SJCRH30 (cell line): ENCODE measurements around the gene CPAMD8. TPM values are rescaled to one million over a fixed set of nuclear protein-coding genes. Genes with fewer than 3 reads are reported as not detected.
"Not testable (repeated sequence)": the region's sequence is repeated elsewhere in the genome, so short reads cannot be mapped to it uniquely, and the experiment has no call there.

Experiments
- DNase-seq, 2 experiments: peaks; one replicate each; pipeline ENCODE4 v3.0.0-alpha.2; 2015 to 2020
- H3K27ac ChIP-seq: fragments of 250-450 bp; sonication (Bioruptor Pico); 2 replicates; pipeline ENCODE4 v1.5.1; 2020; ENCODE audit warnings: mild to moderate bottlenecking, moderate library complexity
- H3K27me3 ChIP-seq: fragments of 250-450 bp; sonication (Bioruptor Pico); 2 replicates; pipeline ENCODE4 v1.5.1; 2020; ENCODE audit warnings: mild to moderate bottlenecking, moderate library complexity
- H3K36me3 ChIP-seq: fragments of 250-450 bp; sonication (Bioruptor Pico); 2 replicates; pipeline ENCODE4 v1.5.1; 2020; ENCODE audit warnings: mild to moderate bottlenecking, moderate library complexity
- H3K4me1 ChIP-seq: fragments of 250-450 bp; sonication (Bioruptor Pico); 2 replicates; pipeline ENCODE4 v1.5.1; 2020; ENCODE audit warnings: mild to moderate bottlenecking, moderate library complexity
- H3K4me3 ChIP-seq: fragments of 250-450 bp; sonication (Bioruptor Pico); 2 replicates; pipeline ENCODE4 v1.5.1; 2020; ENCODE audit warnings: mild to moderate bottlenecking, moderate library complexity
- H3K9me3 ChIP-seq: fragments of 250-450 bp; sonication (Bioruptor Pico); replicated peaks from 2 replicates; pipeline ENCODE4 v1.5.1; 2020; ENCODE audit warnings: mild to moderate bottlenecking, moderate library complexity
- total RNA-seq: library from RNA; depleted of rRNA; stranded (reverse); fragments of >200 nt; shearing (Covaris generic); gene quantifications from 2 replicates; pipeline ENCODE4 v1.2.3, GENCODE V29; 2014

CPAMD8 gene
- total RNA-seq, 1 experiment from 2014 or later: 0.34 TPM

DNA sequence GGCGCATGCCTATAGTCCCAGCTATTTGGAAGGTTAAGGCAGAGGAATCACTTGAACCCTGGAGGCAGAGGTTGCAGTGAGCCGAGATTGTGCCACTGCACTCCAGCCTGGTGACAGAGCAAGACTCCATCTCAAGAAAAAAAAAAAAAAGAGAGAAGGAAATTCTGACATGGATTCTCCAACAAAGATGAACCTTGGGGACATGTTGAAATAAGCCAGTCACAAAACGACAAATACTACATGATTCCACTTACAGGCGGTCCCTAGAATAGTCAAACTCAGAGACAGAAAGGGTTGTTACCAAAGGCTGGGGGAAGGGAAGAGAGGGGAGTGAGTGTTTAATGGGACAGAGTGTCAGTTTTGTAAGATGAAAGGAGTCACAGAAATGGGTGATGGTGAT, 71.4 kb downstream of the CPAMD8 start:
- Histone ChIP-seq H3K36me3 (no peaks in the 10 kb centered on the region), H3K4me1 (no peaks in the 10 kb centered on the region), H3K27ac (no peak overlapping the region), H3K4me3 (no peak overlapping the region), H3K27me3 (peaks cover 3% of the 10 kb centered on the region; the same call in 1 of the 2 replicates), H3K9me3 (no peaks in the 10 kb centered on the region)
- no peak for DNase-seq

DNA sequence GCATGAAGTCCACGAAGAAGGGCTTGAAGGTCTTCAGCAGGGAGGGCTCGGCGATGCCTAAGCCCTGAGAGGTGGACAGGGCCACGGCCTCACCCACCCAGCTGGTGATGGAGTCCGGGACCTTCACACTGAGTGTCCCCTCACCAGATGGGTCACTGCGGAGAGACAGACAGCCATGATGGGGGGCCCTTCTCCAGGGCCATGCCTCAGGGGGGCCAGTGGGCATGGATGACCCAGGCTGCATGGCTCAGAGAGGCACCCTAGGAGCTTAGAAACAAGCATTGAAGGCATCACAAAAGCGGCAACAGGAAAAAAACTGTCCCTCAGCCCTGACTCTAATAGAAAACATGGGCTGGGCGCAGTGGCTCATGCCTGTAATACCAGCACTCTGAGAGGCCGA, 74.6 kb downstream of the CPAMD8 start:
- Histone ChIP-seq H3K4me3 (no peak overlapping the region), H3K4me1 (no peaks in the 10 kb centered on the region), H3K36me3 (no peaks in the 10 kb centered on the region), H3K9me3 (no peaks in the 10 kb centered on the region), H3K27ac (no peak overlapping the region), H3K27me3 (peaks cover 3% of the 10 kb centered on the region; the same call in 1 of the 2 replicates)
- DNase-seq: no peak

DNA sequence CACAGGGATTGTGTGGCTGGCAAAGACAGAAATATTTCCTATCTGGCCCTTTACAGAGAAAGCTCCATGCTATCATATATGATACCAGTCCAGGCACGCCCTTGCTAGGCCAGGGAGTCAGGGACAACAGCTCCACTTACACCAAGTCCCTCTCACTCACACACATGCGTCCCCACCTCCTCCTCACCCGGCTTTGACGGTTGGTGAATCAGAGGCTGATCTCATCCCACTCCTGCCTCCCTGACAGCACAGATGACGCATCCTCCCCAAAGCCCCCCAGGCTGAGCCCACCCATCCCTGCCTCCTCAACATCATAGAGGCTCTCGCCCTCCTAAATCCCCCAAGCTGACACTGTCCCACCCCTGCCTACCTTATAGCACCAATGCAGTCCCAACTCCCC, 75.1 kb downstream of the CPAMD8 start:
- Histone ChIP-seq H3K36me3 (no peaks in the 10 kb centered on the region), H3K27ac (no peak overlapping the region), H3K27me3 (peaks cover 3% of the 10 kb centered on the region; the same call in 1 of the 2 replicates), H3K9me3 (no peaks in the 10 kb centered on the region), H3K4me1 (no peaks in the 10 kb centered on the region), H3K4me3 (no peak overlapping the region)
- DNase-seq: no peak

DNA sequence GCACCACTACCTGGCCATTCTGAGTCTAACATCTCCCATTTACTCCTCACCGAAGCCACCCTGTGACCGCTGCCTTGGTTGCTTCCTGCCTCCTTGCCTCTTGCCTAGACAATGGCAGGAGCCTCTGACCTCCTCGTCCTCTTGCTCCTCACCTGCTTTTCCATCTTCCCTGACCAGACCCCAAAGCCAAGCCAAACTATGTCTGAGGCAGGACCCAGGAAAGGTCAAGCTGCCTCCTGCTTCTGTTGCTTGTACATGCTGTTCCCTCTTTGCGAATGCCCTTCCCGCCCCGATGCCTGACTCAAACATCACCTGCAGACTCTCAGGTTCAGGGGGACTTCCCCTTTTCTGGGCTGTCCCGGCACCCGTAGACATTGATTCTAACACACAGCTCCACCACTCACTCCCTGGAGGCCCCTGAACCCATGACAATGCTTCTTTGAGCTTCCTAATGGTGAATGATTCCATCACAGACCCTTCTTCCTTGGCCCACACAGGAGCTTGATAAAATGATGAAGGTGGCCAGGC, 77.0 kb downstream of the CPAMD8 start:
- no peak for DNase-seq
- Histone ChIP-seq H3K27me3 (peaks cover 3% of the 10 kb centered on the region; the same call in 1 of the 2 replicates), H3K4me3 (no peak overlapping the region), H3K27ac (no peak overlapping the region), H3K4me1 (no peaks in the 10 kb centered on the region), H3K36me3 (no peaks in the 10 kb centered on the region), H3K9me3 (no peaks in the 10 kb centered on the region)

DNA sequence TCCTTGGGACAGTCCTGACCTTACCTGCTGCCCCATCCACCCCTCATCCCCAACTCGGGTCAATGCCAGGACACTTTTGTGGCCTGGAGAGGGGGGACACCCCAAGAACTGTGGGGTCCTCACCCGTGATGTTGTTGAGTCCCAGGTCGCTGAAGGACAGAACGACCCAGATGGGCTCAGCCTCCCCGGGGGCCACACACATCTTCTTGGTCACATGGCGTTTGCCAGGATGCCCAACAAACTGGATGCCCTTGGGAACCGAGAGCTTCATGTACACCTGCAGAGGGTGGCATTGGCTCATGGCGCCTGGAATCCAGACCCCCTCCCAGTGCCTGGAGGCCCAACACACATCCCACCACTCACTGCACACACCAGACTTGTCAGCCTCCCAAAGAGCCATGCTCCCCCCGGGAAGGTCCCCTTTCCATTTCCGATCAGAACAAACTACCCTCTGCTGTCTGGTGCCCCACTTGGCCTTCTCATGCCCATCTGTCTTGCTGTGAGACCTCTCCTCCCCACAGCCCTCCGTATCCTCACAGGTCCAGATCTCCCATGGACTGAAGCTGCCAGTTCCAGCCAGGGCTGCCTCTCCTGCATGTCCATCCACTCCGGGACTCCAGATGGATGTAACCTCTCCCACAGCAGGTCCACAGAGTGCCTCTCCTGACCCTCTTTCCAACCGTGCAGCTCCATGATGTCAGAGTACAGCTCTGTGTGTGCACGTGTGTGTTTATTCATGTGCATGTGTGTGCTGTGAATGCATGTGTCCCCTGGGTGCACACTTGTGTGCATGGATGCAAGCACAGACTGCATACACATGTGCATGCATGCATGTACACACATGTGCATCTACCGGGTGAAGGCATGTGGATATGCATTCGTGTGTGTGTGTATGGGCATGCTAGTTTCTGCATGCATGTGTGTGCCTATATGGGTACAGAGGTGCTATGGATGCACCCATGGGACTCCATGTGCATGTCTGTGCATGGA, 79.4 kb downstream of the CPAMD8 start:
- no peak overlapping the region for H3K27ac ChIP-seq
- H3K4me1 ChIP-seq: no peaks in the 10 kb centered on the region
- no peak overlapping the region for H3K4me3 ChIP-seq
- no peaks in the 10 kb centered on the region for H3K9me3 ChIP-seq
- H3K27me3 ChIP-seq: no peaks in the 10 kb centered on the region; the same call in 1 of the 2 replicates
- no peaks in the 10 kb centered on the region for H3K36me3 ChIP-seq
- no peak for DNase-seq

DNA sequence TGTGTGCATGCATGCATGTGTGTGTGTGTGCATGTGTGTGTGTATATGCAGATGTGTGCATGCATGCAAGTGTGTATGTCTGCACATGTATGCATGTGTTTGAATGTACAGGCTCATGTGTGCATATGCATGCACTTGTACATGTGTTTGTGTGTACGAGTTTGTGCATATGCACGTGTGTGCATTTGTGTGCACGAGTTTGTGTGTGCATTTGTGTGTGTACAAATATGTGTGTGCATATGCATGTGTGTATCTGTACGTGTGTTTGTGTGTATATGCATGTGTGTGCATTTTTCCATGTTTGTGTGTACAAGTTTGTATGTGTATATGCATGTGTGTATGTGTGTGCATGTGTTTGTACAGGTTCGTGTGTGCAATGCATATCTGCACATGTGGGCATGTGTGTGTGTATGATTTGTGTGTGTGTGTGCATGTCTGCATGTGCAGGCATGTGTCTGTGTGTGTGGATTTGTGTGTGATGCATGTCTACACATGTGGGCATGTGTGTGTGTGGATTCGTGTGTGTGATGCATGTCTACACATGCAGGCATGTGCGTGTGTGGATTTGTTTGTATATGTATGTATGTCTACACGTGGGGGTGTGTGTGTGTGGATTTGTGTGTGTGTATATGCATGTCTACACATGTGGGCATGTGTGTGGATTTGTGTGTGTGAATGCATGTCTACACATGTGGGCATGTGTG, 80.7 kb downstream of the CPAMD8 start:
- H3K9me3 ChIP-seq: no peaks in the 10 kb centered on the region
- H3K4me1 ChIP-seq: no peaks in the 10 kb centered on the region
- H3K4me3 ChIP-seq: no peak overlapping the region
- no peak for DNase-seq
- H3K27me3 ChIP-seq: no peaks in the 10 kb centered on the region
- no peak overlapping the region for H3K27ac ChIP-seq
- no peaks in the 10 kb centered on the region for H3K36me3 ChIP-seq

DNA sequence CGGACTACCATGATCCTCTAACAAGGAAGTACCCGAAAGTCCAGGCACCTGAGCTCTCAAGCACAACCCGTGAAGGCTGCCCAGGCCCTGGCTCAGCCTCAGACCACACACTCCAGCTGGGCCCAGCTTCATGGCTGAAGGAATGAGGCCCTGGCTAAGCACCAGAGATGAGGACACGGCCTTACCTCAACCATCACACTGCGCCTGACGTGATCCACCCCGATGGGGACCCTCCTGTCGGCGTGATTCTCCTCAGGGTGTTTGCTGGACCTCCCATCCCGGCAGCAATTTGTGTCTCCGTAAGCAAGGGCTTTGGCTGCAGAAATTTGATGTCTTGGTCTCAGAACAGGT, 81.3 kb downstream of the CPAMD8 start:
- Histone ChIP-seq H3K36me3 (no peaks in the 10 kb centered on the region), H3K4me1 (no peaks in the 10 kb centered on the region), H3K4me3 (no peak overlapping the region), H3K27me3 (0 out of 2 replicates have a peak, but pooled peaks cover 1% of the 10 kb centered on the region), H3K9me3 (no peaks in the 10 kb centered on the region), H3K27ac (no peak overlapping the region)
- no peak for DNase-seq

DNA sequence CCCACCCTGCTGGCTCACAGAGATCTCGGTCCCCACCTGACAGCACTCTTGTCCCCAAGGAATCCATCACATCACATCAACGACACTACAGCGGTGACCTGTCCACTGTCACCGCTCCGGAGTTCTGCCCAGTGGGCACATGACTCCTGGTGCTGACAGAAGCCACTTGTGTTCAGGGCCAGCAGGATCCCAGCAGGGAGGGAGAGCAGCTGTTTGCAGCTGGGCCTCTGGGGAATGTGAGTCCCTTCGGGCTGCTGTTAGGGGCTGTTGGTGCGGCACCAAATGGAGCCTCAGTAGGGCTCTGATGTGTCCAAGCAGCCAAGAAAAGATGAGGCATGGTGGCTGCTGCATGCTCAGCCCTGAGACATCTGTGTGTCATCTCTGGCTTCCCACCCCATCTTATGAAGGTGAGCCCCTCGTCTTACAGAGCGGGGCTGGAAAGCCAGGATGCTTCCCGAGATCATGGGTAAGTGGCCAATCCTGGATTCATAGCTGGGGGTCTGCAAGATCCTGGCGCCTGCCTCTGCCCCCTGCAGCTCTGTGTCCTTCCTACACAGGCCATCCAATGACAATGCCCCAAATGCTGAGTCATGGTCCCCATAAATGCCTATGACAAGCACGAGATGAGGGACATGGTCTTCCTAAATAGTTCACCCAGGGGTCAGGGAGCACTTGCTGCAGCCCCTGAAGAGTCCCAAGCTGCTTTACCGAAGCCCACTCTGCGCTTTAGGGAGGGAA, 81.8 kb downstream of the CPAMD8 start:
- Histone ChIP-seq H3K27me3 (0 out of 2 replicates have a peak, but pooled peaks cover 2% of the 10 kb centered on the region), H3K36me3 (no peaks in the 10 kb centered on the region), H3K9me3 (no peaks in the 10 kb centered on the region), H3K27ac (no peak overlapping the region), H3K4me1 (no peaks in the 10 kb centered on the region), H3K4me3 (no peak overlapping the region)
- DNase-seq: no peak

DNA sequence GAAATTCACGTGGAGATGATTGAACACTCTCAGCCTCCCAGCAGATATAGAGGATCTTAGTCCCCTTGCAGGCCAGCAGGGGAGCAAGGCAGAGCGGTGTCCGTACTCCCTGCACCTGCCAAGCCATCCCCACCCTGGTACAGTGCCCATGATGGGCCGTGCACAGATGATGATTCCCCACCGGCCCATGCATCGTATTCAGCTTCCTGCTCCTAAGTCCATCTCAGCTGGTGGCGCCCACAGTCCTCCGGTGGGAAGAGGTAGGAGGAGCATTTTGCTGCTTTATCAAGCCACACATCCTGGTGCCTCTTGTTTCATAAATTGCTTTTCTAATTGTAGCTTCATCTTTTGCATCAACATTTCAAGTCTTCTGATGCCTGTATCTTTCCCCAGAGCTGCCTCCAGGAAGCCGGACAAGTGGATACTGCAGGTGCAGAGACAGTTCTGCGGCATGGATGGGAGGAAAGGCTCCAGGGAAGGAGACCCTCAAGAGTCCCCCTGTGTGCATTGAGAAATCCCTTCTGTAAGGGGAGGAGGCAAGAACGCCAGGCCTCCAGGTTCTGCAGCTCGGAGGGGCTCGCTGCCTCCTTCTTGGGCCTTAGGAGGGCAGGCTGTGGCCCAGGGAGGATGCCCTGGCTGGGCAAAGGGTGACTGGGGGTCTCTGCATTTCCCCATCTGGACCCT, 82.5 kb downstream of the CPAMD8 start:
- Histone ChIP-seq H3K4me3 (no peak overlapping the region), H3K27ac (no peak overlapping the region), H3K4me1 (no peaks in the 10 kb centered on the region), H3K9me3 (no peaks in the 10 kb centered on the region), H3K27me3 (0 out of 2 replicates have a peak, but pooled peaks cover 2% of the 10 kb centered on the region), H3K36me3 (no peaks in the 10 kb centered on the region)
- no peak for DNase-seq

DNA sequence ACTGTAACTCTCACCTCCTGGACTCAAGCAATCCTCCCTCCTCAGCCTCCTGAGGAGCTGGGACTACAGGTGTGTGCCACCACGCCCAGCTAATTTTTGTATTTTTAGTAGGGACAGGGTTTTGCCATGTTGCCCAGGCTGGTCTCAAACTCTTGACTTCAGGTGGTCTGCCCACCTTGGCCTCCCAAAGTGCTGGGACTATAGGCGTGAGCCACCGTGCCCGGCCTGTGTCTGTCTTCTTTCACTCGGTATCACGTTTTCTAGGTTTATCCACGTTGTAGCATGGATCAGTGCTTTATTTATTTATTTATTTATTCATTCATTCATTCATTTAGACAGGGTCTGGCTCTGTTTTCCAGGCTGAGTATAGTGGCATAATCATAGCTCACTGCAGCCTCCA, 83.5 kb downstream of the CPAMD8 start:
- not testable (repeated sequence) for H3K9me3 ChIP-seq, DNase-seq, H3K36me3 ChIP-seq, H3K4me3 ChIP-seq, H3K27me3 ChIP-seq, H3K4me1 ChIP-seq, H3K27ac ChIP-seq

DNA sequence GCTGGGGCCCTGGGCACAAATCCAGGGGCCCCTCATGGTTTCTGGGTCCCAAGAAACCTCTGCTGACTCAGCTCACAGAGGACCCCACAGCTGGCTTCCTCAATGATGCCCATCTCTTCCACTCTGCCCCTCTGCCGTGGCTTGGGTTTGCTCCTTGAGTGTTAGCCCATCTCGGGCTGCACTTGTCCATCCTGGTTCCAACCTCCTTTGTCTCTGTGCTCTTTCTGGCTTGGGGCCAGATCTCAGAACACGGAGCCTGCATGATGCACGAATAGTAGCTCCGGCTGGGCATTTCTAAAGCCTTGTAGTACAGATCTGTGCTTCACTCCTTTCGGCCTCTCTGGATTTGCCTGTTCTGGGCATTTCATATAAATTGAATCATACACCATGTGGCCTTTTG, 84.0 kb downstream of the CPAMD8 start:
- H3K4me3 ChIP-seq: no peak overlapping the region

DNA sequence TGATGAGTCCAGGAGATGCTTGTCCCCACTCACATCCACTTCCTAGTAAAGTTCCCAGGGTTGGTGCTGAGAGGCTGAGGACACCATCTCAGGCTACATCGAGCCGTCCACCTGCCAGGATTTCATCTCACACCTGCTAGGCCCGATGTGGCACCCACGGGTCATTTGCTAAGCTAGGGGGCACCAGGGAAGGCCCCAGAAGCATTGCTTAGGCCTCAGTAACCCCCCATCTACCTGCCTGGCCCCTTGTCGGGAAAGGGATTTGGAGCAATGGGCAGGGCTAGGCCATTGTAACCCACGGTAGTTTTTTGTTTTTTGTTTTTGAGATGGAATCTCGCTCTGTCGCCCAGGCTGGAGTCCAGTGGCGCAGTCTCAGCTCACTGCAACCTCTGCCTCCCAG, 86.0 kb downstream of the CPAMD8 start:
- H3K9me3 ChIP-seq: no peaks in the 10 kb centered on the region
- no peaks in the 10 kb centered on the region for H3K36me3 ChIP-seq
- H3K27ac ChIP-seq: no peak overlapping the region
- H3K4me1 ChIP-seq: no peaks in the 10 kb centered on the region
- no peak overlapping the region for H3K4me3 ChIP-seq
- H3K27me3 ChIP-seq: 0 out of 2 replicates have a peak, but pooled peaks cover 2% of the 10 kb centered on the region
- no peak for DNase-seq

More for the DNA sequence above, 84.0 kb downstream of the CPAMD8 start:
- DNase-seq: no peak
- no peaks in the 10 kb centered on the region for H3K4me1 ChIP-seq
- 0 out of 2 replicates have a peak, but pooled peaks cover 2% of the 10 kb centered on the region for H3K27me3 ChIP-seq
- no peaks in the 10 kb centered on the region for H3K9me3 ChIP-seq
- H3K27ac ChIP-seq: no peak overlapping the region
- H3K36me3 ChIP-seq: no peaks in the 10 kb centered on the region

DNA sequence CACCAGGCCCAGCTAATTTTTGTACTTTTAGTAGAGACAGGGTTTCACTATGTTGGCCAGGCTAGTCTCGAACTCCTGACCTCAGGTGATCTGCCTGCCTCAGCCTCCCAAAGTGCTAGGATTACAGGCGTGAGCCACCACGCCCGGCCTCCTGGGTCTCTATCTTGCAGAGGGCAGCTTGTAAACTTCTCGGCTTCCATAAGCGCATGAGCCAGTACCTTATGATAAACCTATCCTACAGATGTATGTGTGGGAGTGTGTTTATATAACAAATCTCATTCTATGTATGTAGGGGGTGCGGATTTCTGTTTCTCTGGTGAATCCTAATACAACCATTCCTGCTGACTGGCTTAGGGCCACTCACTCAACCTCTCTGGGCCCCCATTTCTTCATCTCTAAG, 86.5 kb downstream of the CPAMD8 start:
- H3K4me3 ChIP-seq, H3K36me3 ChIP-seq, DNase-seq: not testable (repeated sequence)

DNA sequence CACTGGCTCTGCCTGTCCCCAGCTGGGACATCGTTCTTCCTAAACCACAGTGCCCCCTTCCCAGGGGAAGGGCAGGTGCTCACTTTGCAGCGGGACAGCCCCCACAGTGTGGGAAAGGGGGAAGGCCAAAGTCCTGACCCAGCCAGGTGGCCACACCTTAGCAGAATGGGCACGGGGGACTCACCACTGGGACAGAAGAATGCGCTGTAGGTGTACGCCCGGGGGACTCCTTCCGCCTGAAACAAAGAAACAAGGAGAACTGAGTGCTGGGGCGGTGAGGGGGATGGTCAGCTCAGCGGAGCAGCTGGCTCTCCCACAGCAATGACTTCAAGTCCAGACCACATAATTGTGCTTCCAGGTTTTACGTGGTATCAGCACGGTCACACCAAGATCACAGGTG, 88.4 kb downstream of the CPAMD8 start:
- H3K27ac ChIP-seq: no peak overlapping the region
- no peak overlapping the region for H3K4me3 ChIP-seq
- no peaks in the 10 kb centered on the region for H3K36me3 ChIP-seq
- DNase-seq: no peak
- 0 out of 2 replicates have a peak, but pooled peaks cover 2% of the 10 kb centered on the region for H3K27me3 ChIP-seq
- H3K9me3 ChIP-seq: peaks cover 8% of the 10 kb centered on the region
- no peaks in the 10 kb centered on the region for H3K4me1 ChIP-seq

More for the DNA sequence above, 86.5 kb downstream of the CPAMD8 start:
- not testable (repeated sequence) for H3K27me3 ChIP-seq, H3K27ac ChIP-seq, H3K9me3 ChIP-seq, H3K4me1 ChIP-seq
